Mucosa of gallbladder (tissue), 1 donor: Measurements from ENCODE around the gene FNDC8. TPM values are rescaled to one million over a fixed set of nuclear protein-coding genes. Genes with fewer than 3 reads are reported as not detected.
"Not testable (repeated sequence)": the region's sequence is repeated elsewhere in the genome, so short reads cannot be mapped to it uniquely, and the experiment has no call there.

Experiments used
- DNase-seq: peaks from one replicate; pipeline ENCODE4 v3.0.0-alpha.2; 2020; ENCODE audit warnings: low spot score
- total RNA-seq: library from RNA; stranded (reverse); gene quantifications from one replicate; pipeline ENCODE4 v1.2.1, GENCODE V29; 2021
- donor health status: DM: no; HTN: no; CAD: no.

Gene FNDC8
- total RNA-seq, 1 donor from 2014 or later, result not detected

DNA sequence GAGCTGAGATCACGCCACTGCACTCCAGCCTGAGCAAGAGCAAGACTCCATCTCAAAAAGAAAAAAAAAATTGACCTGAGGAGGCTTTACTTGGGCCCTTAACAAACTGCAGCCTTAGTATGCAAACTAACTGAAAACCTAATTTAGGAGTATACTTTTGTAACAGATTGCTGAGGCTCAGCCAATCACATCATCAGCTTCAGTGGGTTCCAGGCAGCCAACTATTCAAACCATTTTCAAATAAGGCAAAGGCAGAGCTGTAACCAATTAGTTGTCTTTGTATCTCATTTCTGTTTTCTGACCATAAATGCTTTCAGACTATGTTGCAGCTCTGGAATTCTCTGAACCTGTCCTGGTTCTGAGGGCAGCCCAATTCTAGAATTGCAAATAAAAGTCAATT lies 25.7 kb upstream of the FNDC8 start:
- no peak for DNase-seq

DNA sequence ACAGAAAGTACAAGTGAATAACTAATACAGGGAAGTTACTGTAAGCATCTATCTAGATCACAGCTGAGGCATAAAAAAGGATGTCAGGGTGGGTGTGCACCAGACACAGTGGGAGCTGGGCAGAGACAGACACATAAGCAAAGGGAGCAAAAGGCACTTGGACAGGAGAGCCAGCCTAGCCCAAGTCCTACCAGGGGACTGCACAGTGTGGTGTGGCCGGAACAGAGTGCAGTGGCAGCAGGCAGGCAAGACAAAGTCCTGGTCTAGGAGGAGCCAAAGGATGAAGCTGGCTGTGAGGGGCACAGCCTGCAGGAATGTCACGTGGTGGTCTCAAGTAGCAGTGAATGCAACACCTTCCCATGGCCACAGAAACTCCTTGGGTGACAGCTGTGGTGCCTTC lies 23.6 kb upstream of the FNDC8 start:
- no peak for DNase-seq

DNA sequence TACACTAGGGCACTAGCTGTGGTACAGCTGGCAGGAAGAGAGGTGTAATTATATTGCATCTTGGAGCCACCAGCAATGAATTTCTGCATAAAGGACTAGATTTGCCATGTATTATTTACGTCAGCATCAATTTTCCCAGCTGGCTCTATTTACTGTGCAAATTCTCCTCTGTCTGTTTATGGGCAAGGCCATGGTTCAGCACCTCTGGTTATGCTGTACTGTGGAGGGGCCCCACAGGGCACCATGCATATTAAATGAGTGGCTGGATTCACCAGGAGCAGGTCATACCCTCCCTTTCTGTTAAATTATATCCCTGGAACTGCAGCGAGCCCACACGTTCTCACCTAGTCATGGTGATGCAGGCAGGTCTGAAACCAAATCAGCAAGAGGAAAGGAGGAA lies 21.5 kb upstream of the FNDC8 start:
- DNase-seq, result no peak

DNA sequence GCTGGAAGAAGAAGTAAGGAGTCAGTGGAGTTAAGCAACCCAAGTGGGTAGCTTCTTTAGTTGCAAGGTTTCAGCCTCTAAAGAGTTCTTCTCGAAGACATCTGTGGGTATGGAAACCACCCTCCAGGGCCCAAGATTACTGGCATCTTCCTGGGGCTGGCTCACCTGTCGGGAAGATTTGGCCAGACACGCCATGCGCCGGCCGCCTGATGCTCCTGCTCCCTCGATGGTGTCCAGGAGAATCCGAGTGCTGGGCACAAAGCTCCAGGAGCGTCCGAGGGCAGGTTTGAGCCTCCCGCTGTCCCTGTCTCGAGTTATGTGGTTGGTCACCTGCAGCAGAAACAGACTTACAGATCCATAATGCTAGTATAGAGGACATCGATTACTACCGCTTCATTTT lies 20.4 kb upstream of the FNDC8 start:
- no peak for DNase-seq

DNA sequence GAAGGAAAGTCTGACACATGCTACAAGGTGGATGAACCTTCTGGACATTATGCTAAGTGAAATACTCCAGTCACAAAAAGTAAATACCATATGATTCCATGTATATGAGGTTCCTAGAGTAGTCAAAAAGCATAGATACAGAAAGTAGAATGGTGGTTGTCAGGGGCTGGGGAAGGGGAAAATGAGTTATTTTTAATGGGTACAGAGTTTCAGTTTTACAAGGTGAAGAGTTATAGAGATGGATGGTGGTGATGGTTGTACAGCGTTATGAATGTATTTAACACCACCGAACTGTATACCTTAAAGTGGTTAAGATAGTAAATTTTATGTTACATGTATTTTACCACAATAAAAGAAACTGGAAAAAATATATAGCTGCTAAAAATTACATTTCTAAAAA lies 19.7 kb upstream of the FNDC8 start:
- no peak for DNase-seq

DNA sequence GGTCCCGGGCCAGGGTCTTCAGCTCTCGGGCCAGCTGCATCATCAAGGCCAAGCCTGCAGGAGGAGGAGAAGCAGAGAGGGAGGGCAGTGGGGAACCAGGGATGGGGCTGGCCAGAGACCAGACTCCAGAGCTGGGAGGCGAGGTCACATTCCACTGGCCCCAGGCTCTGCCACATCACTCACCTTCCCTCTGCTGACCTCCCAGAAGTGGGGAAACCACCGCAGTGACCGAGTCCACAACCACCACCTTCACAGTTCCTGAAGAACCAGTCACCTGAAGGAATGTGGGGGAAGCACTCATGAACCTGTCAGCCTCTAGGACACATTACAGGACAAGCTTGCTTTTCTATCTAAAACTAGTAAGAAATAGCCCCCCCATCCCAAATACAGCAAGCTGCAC lies 18.1 kb upstream of the FNDC8 start:
- DNase-seq, result no peak

DNA sequence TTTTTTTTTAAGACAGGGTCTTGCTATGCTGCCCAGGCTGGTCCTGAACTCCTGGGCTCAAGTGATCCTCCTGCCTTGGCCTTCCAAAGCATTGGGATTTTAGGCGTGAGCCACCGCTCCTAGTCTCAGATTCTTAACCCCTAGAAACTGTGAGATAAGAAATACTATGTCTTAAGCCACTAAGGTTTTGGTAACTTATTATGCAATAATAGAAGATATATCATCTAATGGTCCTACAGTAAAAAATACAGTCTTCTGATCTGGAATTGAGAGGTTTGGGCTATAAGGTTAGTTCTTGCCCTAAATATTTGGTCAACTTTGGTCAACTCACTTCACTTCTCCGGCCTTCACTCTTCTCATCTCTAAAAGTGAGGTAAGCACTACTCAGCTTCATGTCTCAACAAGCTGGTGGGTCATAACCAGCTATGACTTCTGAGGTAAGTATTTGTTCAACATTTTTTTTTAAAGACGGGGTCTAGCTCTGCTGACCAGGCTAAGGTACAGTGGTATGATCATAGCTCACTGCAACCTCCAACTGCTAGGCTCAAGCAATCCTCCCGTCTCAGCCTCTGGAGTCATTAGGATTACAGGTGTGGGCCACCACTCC lies 16.5 kb upstream of the FNDC8 start:
- no peak for DNase-seq

DNA sequence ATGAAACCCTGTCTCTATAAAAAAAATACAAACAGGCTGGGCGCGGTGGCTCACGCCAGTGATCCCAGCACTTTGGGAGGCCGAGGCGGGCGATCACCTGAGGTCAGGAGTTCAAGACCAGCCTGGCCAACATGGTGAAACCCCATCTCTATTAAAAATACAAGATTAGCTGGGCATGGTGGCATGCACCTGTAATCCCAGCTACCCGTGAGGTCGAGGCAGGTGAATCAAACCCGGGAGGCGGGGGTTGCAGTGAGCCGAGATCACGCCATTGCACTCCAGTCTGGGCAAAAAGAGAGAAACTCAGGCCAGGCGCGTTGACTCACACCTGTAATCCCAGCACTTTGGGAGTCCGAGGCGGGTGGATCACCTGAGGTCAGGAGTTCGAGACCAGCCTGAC lies 10.6 kb upstream of the FNDC8 start:
- not testable (repeated sequence) for DNase-seq

DNA sequence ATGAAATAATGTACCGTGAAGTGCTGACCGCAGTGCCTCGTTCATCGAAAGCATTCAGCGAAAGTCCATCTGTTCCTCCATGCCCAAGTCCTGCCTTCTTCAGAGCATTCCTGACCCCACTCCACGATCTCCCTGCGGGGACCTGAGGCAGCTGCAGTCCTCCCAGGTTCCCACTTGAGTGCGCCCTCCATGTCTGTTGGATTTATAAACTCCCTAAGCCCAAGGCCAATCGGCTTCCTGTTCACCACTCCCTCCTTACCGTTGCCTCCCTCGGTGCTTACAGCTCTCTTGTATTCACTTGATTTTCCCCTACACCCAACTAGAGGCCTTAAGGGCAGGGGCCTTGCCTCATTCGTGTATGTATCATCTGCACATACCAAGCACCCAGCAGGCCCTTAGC lies 4.6 kb upstream of the FNDC8 start:
- DNase-seq, result no peak

DNA sequence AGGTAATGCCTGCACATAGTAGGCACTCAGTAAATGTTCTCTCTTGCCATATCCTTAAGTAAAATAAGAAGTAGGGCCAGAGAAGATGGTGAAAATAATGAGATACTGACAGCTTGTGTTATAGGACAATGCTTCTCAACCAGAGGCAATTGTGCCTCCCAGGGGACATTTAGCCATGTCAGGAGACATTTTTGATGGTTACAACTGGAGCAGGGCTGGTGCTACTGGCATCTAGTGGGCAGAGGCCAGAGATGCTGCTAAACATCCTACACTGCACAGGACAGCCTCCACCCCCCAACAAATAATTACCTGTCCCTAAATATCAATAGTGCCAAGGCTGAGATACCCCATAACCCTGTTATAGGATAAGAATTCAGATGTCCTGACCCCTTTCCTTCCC lies 3.4 kb upstream of the FNDC8 start:
- no peak for DNase-seq

DNA sequence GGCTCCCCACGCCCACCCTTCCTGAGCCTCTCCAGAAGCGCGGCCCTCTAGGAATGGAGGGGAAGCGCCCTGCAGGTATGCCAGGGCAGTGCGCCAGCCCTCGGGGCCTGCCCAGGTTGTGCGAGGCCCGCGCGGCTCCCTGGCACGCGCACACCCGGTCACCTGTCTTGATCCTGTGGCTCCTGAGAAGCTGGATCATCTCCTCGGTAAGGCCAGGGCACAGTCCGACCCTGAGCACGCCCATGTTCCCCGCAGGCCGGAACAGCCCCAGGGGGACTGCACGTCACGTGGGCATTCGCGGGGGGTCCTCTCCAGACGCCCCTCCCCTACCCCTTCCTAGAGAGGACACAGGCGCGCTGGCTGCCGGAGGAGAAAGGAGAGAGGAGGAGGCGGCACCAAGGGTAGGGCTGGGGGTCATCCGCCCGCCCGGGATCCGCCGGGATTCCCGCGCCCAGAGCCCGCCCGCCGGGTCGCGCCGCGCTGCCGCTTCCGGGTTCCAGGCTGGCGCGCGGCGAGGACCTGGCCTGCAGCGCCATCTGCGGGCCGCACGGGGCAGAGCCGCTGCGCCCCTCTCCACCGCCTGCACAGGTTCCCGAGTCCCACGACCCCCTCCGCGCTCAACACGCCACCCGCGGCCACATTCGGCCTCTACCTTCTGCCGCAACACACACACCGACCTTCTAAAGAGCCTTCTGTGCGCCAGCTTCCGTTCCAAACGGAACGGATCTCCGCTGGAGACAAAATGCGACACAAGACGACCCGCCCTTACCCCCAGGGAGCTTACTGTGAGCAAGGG lies 1.8 kb upstream of the FNDC8 start, which contains the start of gene RAD51D:
Gene RAD51D (minus strand): TSS at position 491 of the 796 bp plus-strand sequence. CDS start 247 bp downstream, at position 244.
- peak; percentile 68 for DNase-seq

DNA sequence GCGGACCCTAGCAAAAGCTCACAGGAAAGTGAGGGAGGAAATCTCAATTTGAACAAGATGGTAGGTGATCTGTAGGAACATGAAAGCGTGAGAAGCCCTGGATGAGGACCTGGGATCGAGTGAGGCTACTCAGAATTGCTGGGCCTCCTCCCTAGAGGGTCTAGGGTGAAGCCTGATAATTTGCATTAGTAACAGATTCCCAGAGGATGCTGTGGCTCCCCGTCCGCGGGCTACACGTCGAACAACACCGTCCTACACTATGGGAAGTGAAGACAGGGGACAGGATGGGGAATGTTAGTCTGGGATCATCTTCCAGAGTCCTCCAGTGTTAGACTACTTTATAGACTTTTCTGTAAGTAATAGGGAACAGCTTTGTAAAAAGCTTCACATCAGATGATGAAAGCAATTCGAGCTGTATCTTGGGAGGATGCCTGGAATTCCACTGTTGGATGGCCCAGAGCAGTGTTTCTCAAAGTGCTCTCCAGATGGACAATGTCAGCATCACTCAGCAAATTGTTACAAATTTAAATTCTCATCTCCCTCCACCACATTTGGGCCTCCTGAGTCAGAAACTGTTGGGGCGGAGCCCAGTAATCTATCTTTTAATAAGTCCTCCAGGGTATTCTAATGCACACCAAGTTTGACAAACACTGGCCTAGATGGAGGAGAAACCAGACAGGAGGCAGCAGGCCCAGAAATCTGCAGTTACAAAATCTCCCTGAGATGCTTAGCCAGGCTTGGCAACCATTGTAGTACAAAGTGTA lies 6.5 kb downstream of the FNDC8 start:
- DNase-seq, result peak; percentile 27

DNA sequence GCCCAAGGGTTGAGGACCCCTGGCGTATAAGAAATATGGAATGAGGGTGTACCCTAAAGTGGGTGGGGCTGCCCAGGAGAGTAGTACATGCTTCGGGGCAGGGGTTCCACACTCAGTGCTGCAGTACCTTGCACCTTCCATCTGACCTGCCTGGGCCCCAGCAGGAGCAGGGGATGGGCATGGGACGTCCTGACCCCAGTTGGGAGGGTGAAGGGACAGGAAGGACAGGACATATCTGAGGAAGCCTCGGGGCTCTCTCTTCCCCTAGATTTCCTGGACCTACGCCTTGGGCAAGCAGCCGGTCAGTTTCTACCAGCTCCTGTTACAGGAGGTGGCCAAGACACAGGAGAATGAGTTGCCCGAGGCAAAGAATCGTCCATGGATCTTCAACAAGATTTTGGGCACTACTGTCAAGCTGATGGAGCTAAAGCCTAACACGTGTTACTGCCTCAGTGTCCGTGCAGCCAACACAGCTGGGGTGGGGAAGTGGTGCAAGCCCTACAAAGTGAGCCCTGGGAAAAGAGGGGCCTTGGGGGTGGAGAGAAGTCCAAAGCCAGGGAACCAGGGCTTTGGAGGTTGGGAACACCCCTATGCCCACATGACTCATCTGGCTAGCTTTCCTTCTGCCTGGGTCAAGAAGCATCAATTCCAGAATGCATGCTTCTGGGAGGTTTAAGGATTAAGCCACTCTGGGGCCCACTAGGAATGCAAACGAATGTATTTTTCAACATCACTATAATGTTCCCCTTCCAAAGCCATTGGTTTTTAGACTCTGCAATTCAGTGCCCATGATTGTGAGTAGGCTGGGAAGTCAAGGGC lies 7.9 kb downstream of the FNDC8 start:
- no peak for DNase-seq

DNA sequence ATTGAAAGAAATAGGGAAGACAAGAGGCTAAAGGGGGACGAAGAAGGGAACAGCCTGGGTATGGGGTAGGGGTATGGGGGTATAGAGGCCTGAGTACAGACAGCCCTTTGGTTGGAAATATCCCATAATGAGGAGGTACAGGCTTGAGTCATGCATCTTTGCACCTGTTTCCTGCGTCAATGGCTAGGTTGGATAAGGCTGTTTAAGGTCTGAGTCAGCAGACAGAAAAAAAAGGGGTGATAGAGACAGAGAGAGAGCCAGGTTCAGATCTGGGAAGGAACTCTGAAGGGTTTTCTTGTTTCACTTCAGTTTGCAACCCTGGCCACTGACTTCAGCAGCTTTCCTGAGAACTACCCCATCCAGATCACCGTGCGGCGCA lies 8.5 kb downstream of the FNDC8 start:
- no peak for DNase-seq

DNA sequence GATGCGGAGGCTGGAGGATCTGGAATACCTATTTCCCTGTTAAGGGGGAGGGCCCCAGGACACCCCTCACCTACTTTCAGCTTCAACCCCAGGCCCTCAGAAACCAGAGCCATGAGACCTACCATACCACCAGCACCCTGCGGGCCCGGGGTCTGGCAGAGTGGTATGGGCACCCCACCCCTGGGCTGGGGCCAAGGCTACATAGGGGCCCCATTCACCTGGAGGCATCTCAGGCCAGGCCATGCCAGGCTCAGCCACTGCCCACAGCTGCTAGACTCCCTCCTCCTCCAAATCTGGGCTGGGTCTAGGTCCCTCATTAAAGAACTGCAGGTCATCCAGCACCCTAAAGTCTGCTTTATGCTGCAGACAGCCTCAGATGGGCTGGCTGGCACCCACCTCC lies 9.0 kb downstream of the FNDC8 start:
- DNase-seq, result no peak

DNA sequence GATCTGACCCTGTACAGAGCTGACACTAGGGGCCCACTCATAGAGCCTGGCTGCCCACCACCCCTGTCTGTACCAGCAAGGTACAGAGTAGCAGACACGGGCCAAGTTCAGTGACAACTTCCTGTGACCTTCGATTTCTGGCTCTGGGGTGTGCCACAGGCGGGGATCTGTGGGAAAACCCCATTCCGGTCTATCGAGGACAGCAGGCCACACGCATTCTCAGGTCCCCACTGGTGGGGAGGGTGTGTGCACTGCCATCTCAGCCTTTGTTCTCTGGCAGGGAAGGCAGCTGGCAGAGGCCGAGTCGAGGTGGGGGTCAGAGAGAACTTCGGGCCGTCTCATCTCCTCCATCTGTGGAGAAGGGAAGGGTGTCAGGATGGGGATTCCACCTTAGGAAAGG lies 10.7 kb downstream of the FNDC8 start:
- no peak for DNase-seq

DNA sequence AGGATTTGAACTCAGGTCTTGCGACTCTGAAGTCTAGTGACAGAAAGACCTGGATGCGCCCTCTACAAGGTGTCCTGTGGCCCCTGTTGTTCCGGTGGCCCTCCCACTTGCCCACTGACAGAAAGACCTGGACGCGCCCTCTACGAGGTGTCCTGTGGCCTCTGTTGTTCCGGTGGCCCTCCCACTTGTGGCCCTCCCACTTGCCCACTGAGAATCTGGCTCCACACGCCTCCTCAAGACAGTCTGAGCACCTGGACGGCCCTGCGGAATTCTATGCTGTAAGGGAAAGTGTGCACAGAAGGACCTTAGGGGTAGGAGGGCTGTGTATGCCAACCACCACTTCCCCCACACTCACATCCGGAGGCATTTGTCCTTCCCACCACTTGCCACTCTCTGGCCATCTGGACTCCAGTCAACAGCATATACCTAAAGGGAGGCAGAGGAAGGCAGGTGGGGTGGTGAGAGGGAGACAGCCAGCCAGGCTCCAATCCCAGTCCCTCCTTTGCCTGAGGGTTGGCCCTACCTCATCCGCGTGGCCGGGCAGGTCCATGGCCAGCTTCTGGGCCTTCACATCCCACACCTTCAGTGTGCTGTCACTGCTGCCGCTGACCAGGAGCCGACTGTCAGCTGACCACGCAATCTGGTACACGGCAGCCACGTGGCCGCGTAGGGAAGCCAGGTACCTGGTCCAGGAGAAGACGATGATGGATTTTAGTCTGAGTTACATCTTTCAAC lies 11.6 kb downstream of the FNDC8 start:
- DNase-seq, result no peak

DNA sequence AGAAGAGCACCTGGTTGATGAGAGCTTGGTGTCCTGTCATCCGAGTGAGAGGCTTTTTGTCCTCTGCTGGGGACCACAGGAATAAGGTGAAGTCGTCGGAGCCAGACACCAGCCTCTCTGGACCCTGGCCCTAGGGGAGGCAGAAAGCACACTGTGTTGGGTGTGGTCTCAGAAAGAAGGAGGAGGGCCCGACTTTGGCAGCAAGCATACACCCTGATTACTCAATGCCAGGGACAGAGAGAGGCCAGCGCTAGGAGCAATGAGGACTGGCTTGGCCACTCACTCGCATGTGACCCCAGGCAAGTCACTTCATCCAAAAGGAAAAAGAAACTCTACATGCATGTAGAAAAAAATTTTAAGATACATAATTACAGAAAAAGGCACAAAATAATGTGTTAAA lies 13.9 kb downstream of the FNDC8 start:
- DNase-seq, result no peak

DNA sequence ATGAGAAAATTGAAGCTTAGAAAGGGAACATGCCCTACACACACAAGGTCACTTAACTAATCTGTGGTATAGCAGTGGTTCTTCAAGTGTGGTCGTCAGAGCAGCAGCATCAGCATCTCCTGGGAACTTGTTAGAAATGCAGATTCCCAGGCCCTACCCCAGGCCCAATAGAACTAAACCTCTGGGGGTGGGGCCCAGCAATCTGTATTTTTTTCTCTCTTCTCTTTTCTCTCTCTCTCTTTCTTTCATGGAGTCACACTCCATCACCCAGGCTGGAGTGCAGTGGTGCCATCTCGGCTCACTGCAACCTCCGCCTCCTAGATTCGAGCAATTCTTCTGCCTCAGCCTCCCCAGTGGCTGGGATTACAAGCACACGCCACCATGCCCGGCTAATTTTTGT lies 16.8 kb downstream of the FNDC8 start:
- no peak for DNase-seq

DNA sequence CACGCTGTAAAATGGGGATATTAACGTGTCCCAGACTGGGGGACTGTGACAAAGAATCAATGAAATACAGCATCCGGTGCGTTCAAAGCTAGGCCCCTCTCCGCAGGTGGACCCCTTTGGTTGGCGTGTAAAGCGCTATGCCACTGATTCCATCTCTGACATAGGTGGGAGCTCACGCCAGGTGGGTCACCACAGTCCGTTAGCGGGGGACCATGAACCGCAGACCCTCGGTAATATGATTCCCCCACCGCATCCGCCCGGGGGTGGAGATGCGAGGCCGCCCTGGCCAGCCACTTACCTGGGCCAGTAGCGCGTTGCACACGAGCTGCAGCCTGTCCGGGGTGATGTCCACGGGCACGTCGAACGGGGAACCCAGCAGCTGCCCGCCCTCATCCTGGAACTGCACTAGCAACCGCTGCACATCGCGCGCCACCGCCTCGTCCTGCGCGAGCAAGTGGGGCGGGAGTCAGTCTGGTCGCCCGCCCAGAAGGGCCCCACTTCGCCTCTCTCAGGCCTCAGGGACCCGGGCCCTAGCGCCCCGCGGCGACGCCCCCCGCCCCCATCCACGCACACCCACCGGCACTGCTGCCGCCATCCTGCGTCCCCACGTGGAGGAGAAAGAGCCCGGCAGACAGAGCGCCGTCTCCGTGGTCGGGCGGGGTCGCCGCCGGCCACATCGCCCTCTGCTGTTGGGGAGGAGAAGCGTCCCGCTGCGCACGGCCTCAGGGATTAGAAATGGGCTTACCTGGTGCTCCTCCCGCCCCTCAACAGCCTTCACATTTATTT lies 20.5 kb downstream of the FNDC8 start, which contains the start of gene NLE1:
Gene NLE1 (minus strand): TSS at position 623 of the 786 bp plus-strand sequence. CDS start 28 bp downstream, at position 595.
- peak; percentile 75 for DNase-seq
